HT1080 (cell line): ENCODE measurements around the gene RBM15B. TPM values are rescaled to one million over a fixed set of nuclear protein-coding genes. Genes with fewer than 3 reads are reported as not detected.

Experiments used
- DNase-seq: peaks from one replicate; pipeline ENCODE4 v3.0.0-alpha.2; 2015; ENCODE audit warnings: low read depth
- total RNA-seq: library from RNA; depleted of rRNA; stranded (reverse); fragments of >200 nt; shearing (Covaris generic); gene quantifications from 2 replicates; pipeline ENCODE4 v1.2.3, GENCODE V29; 2014; rRNA removed

Gene RBM15B
- total RNA-seq, 1 experiment from 2014 or later: 38.3 TPM

DNA sequence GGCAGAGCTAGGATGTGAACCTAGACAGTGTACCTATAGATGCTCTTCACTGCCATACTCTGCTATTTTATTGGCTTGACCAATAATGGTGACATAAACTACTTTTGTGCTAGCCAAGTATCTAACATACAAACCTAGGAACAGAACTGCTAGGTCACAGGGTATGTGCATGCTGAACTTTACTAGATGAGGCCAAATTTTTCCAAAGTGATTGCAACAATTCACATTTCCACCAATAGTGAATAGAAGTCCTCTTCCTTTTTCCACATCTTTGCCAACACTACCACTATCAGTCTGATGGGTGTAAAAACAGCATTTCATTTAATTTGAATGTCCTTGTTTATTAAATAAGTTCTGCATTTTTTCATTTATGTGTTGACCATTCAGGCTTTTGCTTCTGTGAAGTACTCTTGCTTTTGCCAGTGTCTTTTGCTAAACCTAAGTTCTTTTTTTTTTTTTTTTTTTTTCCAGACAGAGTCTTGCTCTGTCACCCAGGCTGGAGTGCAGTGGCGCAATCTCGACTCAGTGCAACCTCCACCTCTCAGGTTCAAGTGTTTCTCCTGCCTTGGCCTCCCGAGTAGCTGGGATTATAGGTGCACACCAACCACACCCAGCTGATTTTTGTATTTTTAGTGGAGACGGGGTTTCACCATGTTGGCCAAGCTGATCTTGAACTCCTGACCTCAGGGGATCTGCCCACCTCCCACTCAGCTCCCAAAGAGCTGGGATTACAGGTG, 54.6 kb downstream of the RBM15B start:
- DNase-seq: no peak

Other genes starting within 250 kb of the RBM15B start
- 115 and 154 TPM in 2 replicates for gene MANF, start 6.0 kb upstream of the RBM15B start, total RNA-seq
- 16.6 and 23.4 TPM in 2 replicates for gene DCAF1, start 108.7 kb downstream of the RBM15B start, total RNA-seq
- 9.3 and 12.3 TPM in 2 replicates for gene RAD54L2, start 147.4 kb downstream of the RBM15B start, total RNA-seq